HepG2 (cell line): ENCODE results near the gene ZBP1. TPM values are rescaled to one million over a fixed set of nuclear protein-coding genes. Genes with fewer than 3 reads are reported as not detected.

Experiments
- AHR ChIP-seq: IDR thresholded peaks from 2 replicates; pipeline ENCODE4 v1.6.1; 2018; ENCODE audit warnings: missing genetic modification reagents, missing compliant biosample characterization
- BRCA1 ChIP-seq: sonication (generic); formaldehyde crosslinking; IDR thresholded peaks from 2 replicates; pipeline ENCODE4 v1.4.0; 2020; ENCODE audit warnings: missing genetic modification reagents
- CBFB ChIP-seq: sonication (generic); formaldehyde crosslinking; IDR thresholded peaks from 2 replicates; pipeline ENCODE4 v1.4.0; 2020; ENCODE audit warnings: missing genetic modification reagents
- CHCHD3 ChIP-seq: sonication (generic); formaldehyde crosslinking; IDR thresholded peaks from 2 replicates; pipeline ENCODE4 v1.8.0; 2022; ENCODE audit warnings: mild to moderate bottlenecking, missing genetic modification reagents, moderate library complexity
- DNMT1 ChIP-seq: sonication (generic); formaldehyde crosslinking; IDR thresholded peaks from 2 replicates; pipeline ENCODE4 v1.5.1; 2020; ENCODE audit warnings: mild to moderate bottlenecking, missing genetic modification reagents
- FOXK1 ChIP-seq: sonication (generic); formaldehyde crosslinking; IDR thresholded peaks from 2 replicates; pipeline ENCODE4 v1.4.0; 2020; ENCODE audit warnings: low read depth, missing genetic modification reagents, borderline replicate concordance
- GZF1 ChIP-seq: sonication (generic); formaldehyde crosslinking; IDR thresholded peaks from 2 replicates; pipeline ENCODE4 v1.5.1; 2020; ENCODE audit warnings: mild to moderate bottlenecking, missing genetic modification reagents
- KDM1A ChIP-seq: IDR thresholded peaks from 2 replicates; pipeline ENCODE4 v1.6.1; 2016; ENCODE audit warnings: missing compliant biosample characterization
- PRMT3 ChIP-seq: sonication (generic); formaldehyde crosslinking; IDR thresholded peaks from 2 replicates; pipeline ENCODE4 v1.8.1; 2022; ENCODE audit warnings: low read depth, mild to moderate bottlenecking, moderate library complexity, missing genetic modification reagents, borderline replicate concordance
- SIX4 ChIP-seq: sonication (generic); formaldehyde crosslinking; IDR thresholded peaks from 2 replicates; pipeline ENCODE4 v1.4.0; 2020; ENCODE audit warnings: missing genetic modification reagents
- SNAI1 ChIP-seq: sonication (generic); formaldehyde crosslinking; IDR thresholded peaks from 2 replicates; pipeline ENCODE4 v1.5.0; 2020; ENCODE audit warnings: mild to moderate bottlenecking, missing genetic modification reagents, borderline replicate concordance
- TARDBP ChIP-seq: sonication (generic); formaldehyde crosslinking; IDR thresholded peaks from 2 replicates; pipeline ENCODE4 v1.8.0; 2022; ENCODE audit warnings: mild to moderate bottlenecking, missing genetic modification reagents
- TBL1XR1 ChIP-seq: fragments of 150-350 bp; IDR thresholded peaks from 2 replicates; pipeline ENCODE4 v1.6.1; 2014; ENCODE audit warnings: borderline replicate concordance, low read length; ENCODE audit not compliant: partially characterized antibody
- ZBTB1 ChIP-seq: sonication (generic); formaldehyde crosslinking; IDR thresholded peaks from 2 replicates; pipeline ENCODE4 v1.4.0; 2020; ENCODE audit warnings: missing genetic modification reagents, borderline replicate concordance
- ZNF160 ChIP-seq: sonication (generic); formaldehyde crosslinking; IDR thresholded peaks from 2 replicates; pipeline ENCODE4 v1.8.0; 2022; ENCODE audit warnings: mild to moderate bottlenecking, inconsistent platforms, missing genetic modification reagents
- ZNF256 ChIP-seq: sonication (generic); formaldehyde crosslinking; conservative IDR thresholded peaks from 2 replicates; pipeline ENCODE4 v1.4.0; 2020; ENCODE audit warnings: missing genetic modification reagents
- ZNF292 ChIP-seq: sonication (generic); formaldehyde crosslinking; IDR thresholded peaks from 2 replicates; pipeline ENCODE4 v1.8.1; 2022; ENCODE audit warnings: mild to moderate bottlenecking, low read depth, missing genetic modification reagents, borderline replicate concordance
- ZNF367 ChIP-seq: sonication (generic); formaldehyde crosslinking; IDR thresholded peaks from 2 replicates; pipeline ENCODE4 v1.4.0; 2020; ENCODE audit warnings: missing genetic modification reagents, borderline replicate concordance
- ZNF768 ChIP-seq: sonication (generic); formaldehyde crosslinking; IDR thresholded peaks from 2 replicates; pipeline ENCODE4 v1.4.0; 2020; ENCODE audit warnings: missing genetic modification reagents
- ZNF780A ChIP-seq: sonication (generic); formaldehyde crosslinking; IDR thresholded peaks from 2 replicates; pipeline ENCODE4 v1.8.0; 2022; ENCODE audit warnings: mild to moderate bottlenecking, missing genetic modification reagents, moderate library complexity
- polyA plus RNA-seq, 8 experiments: library from polyadenylated mRNA; depleted of rRNA in 3 of 8; stranded (reverse) in 7 of 8; unstranded in 1 of 8; fragments of >200 nt; fragmentation: Illumina TruSeq in 4 of 8; extraction: Trizol in 4 of 8; gene quantifications; 2 replicates each; pipeline versions ENCODE4 v1.2.1 to v1.2.3, GENCODE V29; 2011 to 2016; ENCODE audit warnings: low read depth in 4 of 8, missing spikeins in 1 of 8, mixed read lengths in 1 of 8; ENCODE audit not compliant: insufficient read depth in 1 of 8
- total RNA-seq, 5 experiments: library from RNA; depleted of rRNA; stranded (reverse); fragments of >200 nt; fragmentation: Illumina TruSeq; extraction: Trizol; gene quantifications; 2 replicates each; pipeline ENCODE4 v1.2.3, GENCODE V29; 2016; ENCODE audit warnings: low read depth in 1 of 5
- TF ChIP-seq, protein P1 (sequence below): sonication (generic); formaldehyde crosslinking; IDR thresholded peaks from 2 replicates; pipeline ENCODE4 v1.5.0; 2020; ENCODE audit warnings: missing genetic modification reagents, mild to moderate bottlenecking, borderline replicate concordance
- TF ChIP-seq, protein P2 (sequence below): sonication (generic); formaldehyde crosslinking; conservative IDR thresholded peaks from 2 replicates; pipeline ENCODE4 v1.4.0; 2020; ENCODE audit warnings: missing genetic modification reagents
- TF ChIP-seq, protein P3 (sequence below): sonication (generic); formaldehyde crosslinking; IDR thresholded peaks from 2 replicates; pipeline ENCODE4 v1.9.0; 2021; ENCODE audit warnings: missing genetic modification reagents, borderline replicate concordance
- TF ChIP-seq, protein P4 (sequence below): sonication (generic); formaldehyde crosslinking; IDR thresholded peaks from 2 replicates; pipeline ENCODE4 v1.8.0; 2022; ENCODE audit warnings: missing genetic modification reagents, mild to moderate bottlenecking, inconsistent platforms, borderline replicate concordance

The ZBP1 gene
- total and polyA plus RNA-seq, 2 of the 13 experiments (the other 11 are each of a cell fraction or from before 2014, with no cell fraction given): not detected

DNA sequence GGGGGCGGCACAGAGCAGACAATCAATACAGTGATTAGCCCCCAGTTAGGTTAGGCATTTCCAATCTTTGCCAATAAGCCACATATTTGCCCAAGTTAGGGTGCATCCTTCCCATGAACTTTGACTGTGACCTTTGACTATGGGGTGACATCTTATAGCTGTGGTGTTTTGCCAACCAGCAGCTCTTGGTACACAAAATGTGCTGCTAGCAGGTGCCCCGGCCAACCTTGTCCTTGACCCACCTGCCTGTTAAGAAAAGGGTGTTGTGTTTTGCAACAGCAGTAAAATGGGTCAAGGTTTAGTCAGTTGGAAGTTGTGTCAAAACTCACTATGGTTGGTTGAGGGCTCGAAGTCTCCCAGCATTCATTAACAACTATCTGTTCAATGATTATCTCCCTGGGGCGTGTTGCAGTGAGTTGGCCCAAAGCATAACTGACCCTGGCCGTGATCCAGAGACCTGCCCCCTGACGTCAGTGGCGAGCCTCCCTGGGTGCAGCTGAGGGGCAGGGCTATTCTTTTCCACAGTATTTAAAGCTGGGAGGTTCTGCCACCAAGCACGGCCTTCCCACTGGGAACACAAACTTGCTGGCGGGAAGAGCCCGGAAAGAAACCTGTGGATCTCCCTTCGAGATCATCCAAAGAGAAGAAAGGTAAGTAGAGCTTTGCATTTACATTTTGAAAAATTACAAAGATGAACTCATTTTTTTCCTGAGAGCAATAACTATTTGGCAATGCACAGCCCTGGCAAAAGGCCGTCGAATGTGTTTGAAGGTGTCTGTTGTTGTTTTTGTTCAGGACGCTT is 59.5 kb downstream of the ZBP1 start, which contains the start of gene PCK1 (continued):
- TF ChIP-seq, protein P1, sequence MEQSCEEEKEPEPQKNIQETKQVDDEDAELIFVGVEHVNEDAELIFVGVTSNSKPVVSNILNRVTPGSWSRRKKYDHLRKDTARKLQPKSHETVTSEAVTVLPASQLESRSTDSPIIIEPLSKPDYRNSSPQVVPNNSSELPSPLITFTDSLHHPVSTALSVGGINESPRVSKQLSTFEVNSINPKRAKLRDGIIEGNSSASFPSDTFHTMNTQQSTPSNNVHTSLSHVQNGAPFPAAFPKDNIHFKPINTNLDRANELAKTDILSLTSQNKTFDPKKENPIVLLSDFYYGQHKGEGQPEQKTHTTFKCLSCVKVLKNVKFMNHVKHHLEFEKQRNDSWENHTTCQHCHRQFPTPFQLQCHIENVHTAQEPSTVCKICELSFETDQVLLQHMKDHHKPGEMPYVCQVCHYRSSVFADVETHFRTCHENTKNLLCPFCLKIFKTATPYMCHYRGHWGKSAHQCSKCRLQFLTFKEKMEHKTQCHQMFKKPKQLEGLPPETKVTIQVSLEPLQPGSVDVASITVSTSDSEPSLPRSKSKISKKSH (CRISPR knock-in tag): no peak
- TF ChIP-seq FOXK1 (peak; percentile 100), CBFB (CRISPR knock-in tag) (peak; percentile 59; the same call in 1 of the 2 replicates), ZNF160 (peak; percentile 58), AHR (CRISPR knock-in tag) (no peak), ZBTB1 (CRISPR knock-in tag) (no peak; the same call in 1 of the 2 replicates), TARDBP (CRISPR knock-in tag) (peak; percentile 95), CHCHD3 (CRISPR knock-in tag) (no peak), ZNF780A (CRISPR knock-in tag) (no peak; the same call in 1 of the 2 replicates), ZNF256 (CRISPR knock-in tag) (no peak), KDM1A (no peak; the same call in none of the 2 replicates), DNMT1 (CRISPR knock-in tag) (no peak), SNAI1 (0 out of 2 replicates have a peak, but pooled peaks have one; percentile 24), ZNF768 (CRISPR knock-in tag) (no peak), TBL1XR1 (peak; percentile 99), ZNF367 (no peak), SIX4 (CRISPR knock-in tag) (peak; percentile 69), PRMT3 (CRISPR knock-in tag) (no peak), BRCA1 (CRISPR knock-in tag) (peak; percentile 79; the same call in 1 of the 2 replicates), GZF1 (CRISPR knock-in tag) (no peak), ZNF292 (CRISPR knock-in tag) (peak; percentile 96)
- TF ChIP-seq, protein P2, sequence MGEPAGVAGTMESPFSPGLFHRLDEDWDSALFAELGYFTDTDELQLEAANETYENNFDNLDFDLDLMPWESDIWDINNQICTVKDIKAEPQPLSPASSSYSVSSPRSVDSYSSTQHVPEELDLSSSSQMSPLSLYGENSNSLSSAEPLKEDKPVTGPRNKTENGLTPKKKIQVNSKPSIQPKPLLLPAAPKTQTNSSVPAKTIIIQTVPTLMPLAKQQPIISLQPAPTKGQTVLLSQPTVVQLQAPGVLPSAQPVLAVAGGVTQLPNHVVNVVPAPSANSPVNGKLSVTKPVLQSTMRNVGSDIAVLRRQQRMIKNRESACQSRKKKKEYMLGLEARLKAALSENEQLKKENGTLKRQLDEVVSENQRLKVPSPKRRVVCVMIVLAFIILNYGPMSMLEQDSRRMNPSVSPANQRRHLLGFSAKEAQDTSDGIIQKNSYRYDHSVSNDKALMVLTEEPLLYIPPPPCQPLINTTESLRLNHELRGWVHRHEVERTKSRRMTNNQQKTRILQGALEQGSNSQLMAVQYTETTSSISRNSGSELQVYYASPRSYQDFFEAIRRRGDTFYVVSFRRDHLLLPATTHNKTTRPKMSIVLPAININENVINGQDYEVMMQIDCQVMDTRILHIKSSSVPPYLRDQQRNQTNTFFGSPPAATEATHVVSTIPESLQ (CRISPR knock-in tag): peak; percentile 58
- TF ChIP-seq, protein P3, sequence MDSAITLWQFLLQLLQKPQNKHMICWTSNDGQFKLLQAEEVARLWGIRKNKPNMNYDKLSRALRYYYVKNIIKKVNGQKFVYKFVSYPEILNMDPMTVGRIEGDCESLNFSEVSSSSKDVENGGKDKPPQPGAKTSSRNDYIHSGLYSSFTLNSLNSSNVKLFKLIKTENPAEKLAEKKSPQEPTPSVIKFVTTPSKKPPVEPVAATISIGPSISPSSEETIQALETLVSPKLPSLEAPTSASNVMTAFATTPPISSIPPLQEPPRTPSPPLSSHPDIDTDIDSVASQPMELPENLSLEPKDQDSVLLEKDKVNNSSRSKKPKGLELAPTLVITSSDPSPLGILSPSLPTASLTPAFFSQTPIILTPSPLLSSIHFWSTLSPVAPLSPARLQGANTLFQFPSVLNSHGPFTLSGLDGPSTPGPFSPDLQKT: no peak
- TF ChIP-seq, protein P4, sequence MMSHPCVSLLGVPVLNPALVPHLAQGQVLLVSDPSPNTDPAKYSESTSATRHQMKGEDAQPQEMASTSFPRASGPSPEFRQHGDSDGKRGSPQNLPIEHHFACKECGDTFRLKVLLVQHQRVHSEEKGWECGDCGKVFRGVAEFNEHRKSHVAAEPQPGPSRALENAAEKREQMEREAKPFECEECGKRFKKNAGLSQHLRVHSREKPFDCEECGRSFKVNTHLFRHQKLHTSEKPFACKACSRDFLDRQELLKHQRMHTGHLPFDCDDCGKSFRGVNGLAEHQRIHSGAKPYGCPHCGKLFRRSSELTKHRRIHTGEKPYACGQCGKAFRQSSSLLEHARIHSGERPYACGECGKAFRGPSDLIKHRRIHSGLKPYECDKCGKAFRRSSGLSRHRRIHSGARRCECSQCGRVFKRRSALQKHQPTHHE: peak; percentile 49; the same call in 1 of the 2 replicates
